ENCODE results near the gene UBAC2.

Gene UBAC2

GRCh38 chr13:99250982-99251825, 50.5 kb downstream of the UBAC2 start:
- DNase-seq = no peak

DNA sequence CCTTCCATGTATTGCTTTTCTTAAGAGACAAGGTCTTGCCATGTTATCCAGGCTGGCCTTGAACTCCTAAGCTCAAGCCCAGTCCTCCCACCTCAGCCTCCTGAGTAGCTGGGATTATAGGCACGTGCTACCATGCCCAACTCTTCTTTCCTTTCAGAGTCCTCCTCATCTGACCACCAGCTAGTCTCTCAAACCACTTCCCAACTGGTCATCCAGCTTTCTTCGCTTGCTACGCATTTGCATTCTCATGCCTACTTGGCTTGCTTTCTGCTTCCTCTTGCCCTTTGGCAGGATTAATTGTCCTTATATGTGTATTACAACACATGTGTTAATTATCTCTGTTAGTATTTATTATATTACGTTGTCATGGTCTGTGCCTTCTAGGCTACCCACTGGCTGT, 51.3 kb downstream of the UBAC2 start:
- DNase-seq = no peak

DNA sequence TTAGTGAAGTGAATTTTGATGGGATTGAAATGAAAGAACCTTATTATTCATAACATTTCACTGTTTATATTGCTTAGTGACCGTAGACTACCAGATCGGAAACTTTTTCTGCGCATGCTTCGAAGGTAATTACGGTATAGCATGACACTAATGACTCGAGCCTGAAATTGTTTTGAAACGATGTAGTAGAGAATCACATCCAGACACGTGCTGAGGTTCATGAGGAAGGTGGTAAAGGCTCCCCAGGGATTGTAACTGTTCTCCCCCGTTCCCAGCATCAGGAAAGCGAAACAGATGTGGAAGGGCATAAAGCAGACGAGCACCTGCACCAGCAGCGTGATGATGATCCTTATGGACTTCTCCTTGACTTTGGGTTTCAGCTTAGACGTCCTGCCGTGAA, 54.2 kb downstream of the UBAC2 start:
- no peak for DNase-seq

- DNase-seq = no peak
Measured at GRCh38 chr13:99255271-99255670, 54.6 kb downstream of the UBAC2 start.

GRCh38 chr13:99256283-99256682, 55.6 kb downstream of the UBAC2 start:
- DNase-seq = no peak

- no peak for DNase-seq
Measured at GRCh38 chr13:99256709-99257108, 56.1 kb downstream of the UBAC2 start.

GRCh38 chr13:99257291-99257690, 56.6 kb downstream of the UBAC2 start:
- no peak for DNase-seq

- peak; percentile 30 for DNase-seq
Measured at GRCh38 chr13:99258210-99258860, 57.7 kb downstream of the UBAC2 start, which contains the start of gene GPR18. Gene GPR18, minus strand, starts transcription at chr13:99258379. Its CDS starts 2,507 bp downstream, at chr13:99255872.

DNA sequence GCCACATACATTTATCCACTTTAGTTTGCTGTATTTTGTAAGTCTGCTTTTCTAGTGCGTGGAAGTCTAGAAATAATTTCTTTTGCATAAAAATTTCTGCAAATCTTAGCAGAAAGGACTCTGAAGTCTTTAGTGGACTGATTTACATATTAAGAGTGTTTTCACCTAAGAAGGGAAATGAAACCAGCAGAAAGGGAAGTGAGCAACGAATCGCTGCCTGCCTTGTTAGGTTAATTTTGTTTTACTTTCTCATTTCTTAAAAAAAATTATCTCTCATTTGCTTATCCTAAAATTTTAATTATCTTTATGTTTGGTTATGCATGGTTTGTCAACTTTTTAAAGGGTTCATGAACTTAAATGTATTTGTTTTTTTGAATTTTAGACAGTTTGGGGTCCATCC, 58.3 kb downstream of the UBAC2 start:
- no peak for DNase-seq

DNA sequence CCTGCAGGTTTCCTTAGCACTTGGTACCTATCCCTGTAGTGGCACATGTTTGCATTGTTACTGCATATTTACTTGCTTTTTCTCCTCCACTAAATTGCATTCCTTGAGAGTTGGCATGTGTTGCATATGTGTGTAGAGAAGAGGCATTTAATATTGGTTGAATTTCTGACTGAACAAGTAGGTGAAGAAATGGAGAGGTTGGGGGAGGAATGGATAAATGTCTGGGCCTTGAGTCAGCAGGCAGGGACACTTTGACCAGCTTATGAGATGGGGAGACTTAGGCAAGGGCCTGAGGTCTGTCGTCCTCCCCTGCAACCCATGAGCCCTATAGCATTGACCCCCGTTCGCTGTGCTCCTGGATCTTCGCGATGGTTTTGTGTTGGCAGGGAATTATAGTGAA, 59.6 kb downstream of the UBAC2 start:
- DNase-seq = no peak

DNA sequence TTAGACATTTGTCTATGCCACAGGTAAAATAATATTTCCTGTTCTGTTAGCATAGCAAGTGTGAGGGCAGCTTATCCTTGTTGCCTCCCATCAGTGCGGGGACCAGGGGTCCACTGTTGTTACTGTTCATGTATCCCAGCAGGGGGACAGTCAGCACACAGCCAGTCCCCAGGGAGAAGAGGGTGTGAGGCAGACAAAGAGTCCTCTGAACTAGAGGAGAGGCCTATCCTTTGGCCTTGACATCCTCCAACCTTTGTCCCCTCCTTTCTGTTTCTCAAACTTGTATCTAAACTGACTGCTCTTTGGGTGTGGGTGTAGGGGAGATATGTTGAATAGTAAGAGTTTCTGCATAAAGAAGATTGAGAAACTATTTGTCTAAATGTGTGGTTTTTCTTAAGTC, 60.4 kb downstream of the UBAC2 start:
- no peak for DNase-seq

- no peak for DNase-seq
Measured at GRCh38 chr13:99263126-99263785, 62.6 kb downstream of the UBAC2 start.

DNA sequence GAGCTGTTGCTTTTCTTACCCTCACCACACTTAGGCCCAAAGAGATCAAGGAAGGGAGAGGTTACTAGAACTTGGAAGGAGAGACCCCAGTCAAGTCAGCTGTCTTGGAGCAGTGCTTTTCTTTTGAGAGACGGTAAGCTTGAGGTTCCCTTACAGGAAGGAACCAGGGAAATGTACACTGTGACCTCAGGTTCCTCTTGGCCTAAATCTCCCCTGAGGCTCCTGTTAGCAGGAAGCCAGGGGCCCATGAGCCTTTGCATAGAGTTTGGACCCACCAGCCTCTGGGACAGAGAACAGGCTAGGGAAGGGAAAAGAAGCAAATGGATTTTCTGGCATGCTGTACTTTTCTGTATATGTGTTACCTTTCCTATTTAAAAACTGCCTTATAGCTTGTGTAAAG, 63.4 kb downstream of the UBAC2 start:
- DNase-seq = no peak

DNA sequence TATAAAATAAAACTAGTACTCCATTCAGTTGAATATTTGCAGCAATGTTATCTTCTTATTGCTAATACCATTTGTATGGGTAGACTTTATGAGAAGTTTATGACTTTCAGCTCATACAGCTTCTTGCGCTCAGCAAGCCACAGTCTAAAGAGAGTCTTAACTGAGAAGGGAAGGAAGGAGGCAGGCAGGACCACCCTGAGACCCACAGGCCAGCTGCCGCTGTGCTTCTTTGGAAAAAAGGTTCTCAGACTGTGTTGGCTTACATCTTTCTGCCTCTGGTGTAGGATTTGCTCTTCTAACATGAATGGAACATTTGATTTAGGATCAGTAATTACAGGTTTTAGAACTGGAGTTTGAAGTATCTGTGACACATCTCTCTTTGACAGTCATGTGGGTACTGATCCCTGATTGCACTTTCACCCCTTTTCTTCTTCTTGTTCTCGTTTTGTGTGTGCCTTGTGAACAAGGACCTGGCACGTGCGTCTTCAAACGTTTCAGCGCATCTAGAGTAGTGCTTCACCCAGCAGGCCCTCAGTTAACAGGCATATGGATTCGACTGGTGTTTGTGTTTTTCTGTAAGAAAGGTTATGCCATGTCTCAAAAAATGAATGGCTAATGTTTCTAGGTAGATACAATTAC, 64.6 kb downstream of the UBAC2 start:
- DNase-seq = peak; percentile 79

DNA sequence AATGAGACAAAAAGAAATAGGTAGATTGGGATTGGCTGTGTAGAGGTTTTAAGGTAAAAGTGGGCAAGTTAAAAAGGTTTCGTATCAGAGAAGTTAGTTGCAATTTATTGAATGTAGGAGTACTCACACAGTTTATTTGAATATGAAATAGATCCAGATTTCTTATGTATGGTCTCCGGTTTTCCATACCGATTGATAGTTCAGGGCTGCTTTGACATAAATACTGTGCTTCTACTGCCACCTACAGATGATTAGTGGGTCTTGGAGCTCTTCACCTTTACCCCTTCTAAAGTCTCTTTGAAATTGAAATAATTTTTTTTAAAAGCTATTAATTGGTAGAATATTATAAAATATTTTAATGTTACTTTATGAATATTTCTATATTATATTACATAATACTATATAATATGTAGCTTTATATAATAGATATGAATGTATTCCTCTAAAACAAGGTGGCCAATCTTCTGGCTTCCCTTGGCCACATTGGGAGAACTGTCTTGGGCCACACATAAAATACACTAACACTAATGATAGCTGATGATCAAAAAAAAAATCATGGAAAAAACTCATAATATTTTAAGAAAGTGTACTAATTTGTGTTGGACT, 65.3 kb downstream of the UBAC2 start:
- DNase-seq = no peak

- DNase-seq = no peak
Measured at GRCh38 chr13:99266827-99267226, 66.2 kb downstream of the UBAC2 start.

GRCh38 chr13:99267927-99268326, 67.3 kb downstream of the UBAC2 start:
- no peak for DNase-seq

- no peak for DNase-seq
Measured at GRCh38 chr13:99268822-99269221, 68.2 kb downstream of the UBAC2 start.

GRCh38 chr13:99269627-99270241, 69.1 kb downstream of the UBAC2 start:
- DNase-seq = no peak

GRCh38 chr13:99270518-99270917, 69.9 kb downstream of the UBAC2 start:
- no peak for DNase-seq

GRCh38 chr13:99271249-99271648, 70.6 kb downstream of the UBAC2 start:
- no peak for DNase-seq

DNA sequence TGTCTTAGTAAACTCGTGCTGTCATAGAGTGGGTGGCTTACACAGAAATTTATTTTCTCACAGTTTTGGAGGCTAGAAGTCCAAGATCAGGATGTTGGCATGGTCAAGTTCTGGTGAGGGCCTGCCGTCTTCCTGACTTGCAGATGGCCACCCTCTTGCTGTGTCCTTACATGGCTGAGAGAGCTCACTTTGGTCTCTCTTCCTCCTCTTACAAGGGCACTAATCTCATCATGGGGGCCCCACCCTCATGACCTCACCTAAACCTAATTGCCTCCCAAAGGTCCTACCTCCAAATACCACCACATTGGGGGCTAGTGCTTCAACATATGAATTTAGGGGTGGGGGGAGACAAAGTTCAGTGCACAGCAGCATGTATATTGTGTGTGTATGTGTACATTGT, 71.8 kb downstream of the UBAC2 start:
- DNase-seq = no peak
